Measurements from ENCODE around the gene FLT3LG.
"Not testable (repeated sequence)": the region's sequence is repeated elsewhere in the genome, so short reads cannot be mapped to it uniquely, and the experiment has no call there.

Gene FLT3LG

DNA sequence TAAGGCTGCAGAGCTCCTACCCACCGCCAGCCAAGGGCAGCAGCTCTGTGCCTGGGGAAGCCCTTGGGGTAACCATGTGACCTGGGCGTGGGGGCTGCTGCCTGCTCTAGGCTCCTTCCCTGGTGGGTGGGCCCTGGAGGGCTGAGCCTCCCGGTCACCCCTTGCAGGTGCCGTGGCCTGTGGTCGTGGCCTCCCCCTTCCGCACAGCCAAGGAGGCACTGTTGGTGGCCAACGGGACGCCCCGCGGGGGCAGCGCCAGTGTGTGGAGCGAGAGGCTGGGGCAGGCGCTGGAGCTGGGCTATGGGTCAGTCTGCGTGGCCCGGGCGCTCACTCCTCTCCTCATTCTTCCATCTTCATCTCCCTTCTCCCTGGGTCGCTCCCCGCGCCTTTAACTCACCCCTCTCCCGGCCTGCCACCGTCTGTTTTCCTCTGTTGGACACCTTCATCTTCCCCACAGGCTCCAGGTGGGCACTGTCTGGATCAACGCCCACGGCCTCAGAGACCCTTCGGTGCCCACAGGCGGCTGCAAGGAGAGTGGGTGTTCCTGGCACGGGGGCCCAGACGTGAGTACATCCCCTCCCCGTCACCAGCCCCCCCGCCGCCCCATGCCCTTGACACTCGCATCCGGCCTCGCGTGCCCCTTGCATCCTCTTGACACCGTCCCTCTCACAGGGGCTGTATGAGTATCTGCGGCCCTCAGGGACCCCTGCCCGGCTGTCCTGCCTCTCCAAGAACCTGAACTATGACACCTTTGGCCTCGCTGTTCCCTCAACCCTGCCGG, 9.9 kb upstream of the FLT3LG start:
- DNase-seq = no peak

- DNase-seq = no peak
Measured at GRCh38 chr19:49465371-49465770, 8.6 kb upstream of the FLT3LG start.

DNA sequence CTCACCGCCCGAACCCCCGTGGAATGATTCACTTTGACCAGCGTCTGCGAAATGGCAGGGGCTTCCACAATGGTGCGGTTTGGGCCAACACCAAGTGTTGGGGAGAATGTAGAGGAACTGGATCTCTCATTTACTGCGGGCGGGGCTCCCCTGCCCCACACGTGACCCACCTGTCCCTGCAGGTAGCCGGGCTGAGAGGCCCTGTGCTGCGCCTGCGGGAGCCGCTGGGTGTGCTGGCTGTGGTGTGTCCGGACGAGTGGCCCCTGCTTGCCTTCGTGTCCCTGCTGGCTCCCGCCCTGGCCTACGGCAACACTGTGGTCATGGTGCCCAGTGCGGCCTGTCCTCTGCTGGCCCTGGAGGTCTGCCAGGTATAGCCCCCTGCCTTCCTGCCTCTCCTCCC, 5.8 kb upstream of the FLT3LG start:
- no peak for DNase-seq

DNA sequence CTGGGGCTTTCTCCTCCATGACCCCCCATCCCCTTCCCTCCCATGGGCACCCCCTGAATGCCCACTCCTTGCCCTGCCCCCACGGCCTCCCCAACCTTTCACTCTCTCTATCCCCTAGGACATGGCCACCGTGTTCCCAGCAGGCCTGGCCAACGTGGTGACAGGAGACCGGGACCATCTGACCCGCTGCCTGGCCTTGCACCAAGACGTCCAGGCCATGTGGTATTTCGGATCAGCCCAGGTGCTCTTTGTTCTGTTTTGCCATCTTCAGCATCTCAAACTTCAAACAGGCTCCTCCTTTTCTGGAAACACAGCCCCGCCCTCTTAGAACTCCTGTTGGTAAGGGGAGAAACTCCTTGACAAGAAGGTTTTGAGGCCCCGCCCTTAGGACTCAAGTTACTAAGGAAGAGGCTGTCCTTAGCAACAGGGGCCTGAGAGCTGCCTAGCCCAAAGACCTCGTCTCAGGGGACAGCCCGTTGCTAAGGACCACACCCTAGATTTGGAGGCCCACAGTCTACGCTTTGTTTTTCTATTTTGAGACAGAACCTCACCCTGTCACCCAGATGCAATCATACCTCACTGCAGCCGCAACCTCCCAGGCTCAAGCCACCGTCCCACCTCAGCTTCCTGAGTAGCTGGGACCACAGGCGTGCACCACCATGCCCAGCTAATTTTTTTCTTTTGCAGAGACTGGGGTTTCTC, 5.1 kb upstream of the FLT3LG start:
- no peak for DNase-seq

DNA sequence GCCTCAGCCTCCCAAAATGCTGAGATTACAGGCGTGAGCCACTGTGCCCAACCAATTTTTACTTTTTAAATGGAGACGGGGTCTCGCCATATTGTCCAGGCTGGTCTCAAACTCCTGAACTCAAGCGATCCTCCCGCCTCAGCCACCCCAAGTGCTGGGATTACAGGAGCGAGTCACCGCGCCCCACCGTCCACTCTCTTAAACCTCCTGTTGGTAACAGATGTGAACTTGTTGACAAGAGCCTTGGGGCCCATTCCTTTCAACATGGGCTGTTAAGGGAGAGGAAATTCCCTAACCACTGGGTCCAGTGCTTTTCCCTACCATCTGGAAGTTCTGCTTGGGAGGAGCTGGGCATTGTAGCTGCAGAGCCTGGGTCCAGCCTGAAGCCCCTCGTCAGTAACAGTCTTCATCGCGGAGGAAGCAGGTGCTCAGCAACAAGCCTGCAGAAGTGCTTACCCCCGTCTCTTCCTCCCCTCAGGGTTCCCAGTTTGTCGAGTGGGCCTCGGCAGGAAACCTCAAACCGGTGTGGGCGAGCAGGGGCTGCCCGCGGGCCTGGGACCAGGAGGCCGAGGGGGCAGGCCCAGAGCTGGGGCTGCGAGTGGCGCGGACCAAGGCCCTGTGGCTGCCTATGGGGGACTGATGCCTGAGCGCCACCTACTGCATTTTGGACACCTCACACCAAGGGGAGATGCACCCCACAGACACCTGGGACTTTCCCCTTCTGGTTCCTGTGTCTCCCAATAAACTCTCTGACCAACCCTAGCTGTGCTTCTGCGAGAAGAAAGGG, 4.0 kb upstream of the FLT3LG start:
- no peak for DNase-seq

DNA sequence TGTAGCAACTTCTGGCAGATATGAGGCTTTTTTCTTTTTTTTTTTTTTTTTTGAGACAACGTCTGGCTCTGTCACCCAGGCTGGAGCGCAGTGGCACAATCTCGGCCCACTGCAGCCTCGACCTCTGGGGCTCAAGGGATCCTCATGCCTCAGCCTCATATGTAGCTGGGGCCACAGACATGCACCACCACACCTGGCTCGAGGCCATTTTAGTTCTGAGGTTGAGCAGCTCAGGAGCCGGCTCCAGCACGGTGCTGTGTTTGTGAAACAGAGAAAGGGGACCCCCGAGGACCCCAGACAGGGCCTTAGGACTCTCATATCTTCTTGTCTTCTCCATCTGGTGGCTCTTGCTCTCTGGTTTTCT, 3.4 kb upstream of the FLT3LG start:
- no peak for DNase-seq

- DNase-seq = no peak
Measured at GRCh38 chr19:49472936-49473335, 1.1 kb upstream of the FLT3LG start.

DNA sequence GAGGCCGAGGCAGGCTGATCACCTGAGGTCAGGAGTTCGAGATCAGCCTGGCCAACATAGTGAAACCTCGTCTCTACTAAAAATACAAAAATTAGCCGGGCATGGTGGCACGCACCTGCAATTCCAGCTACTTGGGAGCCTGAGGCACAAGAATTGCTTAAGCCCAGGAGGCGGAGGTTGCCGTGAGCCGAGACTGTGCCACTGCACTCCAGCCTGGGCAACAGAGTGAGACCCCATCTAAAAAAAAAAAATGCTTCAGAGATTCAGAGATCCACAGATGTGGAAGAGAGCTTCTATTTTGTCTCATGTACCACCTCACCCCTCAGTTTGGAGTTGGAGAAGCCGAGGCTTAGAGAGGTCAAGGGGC, 531 bp upstream of the FLT3LG start:
- DNase-seq = not testable (repeated sequence)

DNA sequence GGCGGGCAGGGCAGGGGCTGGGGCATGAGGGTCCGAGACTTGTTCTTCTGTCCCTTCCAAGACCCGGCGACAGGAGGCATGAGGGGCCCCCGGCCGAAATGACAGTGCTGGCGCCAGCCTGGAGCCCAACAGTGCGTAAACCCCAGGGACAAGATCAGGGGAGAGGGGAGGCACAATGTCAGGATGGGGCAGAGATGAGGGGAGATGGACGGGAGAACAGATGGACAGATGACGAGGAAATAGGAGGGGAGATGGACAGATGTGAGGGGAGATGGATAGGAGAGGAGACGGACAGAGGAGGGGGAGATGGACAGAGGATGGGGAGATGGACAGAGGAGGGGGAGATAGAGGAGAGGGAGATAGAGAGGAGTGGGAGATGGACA, 518 bp downstream of the FLT3LG start:
- DNase-seq = no peak

DNA sequence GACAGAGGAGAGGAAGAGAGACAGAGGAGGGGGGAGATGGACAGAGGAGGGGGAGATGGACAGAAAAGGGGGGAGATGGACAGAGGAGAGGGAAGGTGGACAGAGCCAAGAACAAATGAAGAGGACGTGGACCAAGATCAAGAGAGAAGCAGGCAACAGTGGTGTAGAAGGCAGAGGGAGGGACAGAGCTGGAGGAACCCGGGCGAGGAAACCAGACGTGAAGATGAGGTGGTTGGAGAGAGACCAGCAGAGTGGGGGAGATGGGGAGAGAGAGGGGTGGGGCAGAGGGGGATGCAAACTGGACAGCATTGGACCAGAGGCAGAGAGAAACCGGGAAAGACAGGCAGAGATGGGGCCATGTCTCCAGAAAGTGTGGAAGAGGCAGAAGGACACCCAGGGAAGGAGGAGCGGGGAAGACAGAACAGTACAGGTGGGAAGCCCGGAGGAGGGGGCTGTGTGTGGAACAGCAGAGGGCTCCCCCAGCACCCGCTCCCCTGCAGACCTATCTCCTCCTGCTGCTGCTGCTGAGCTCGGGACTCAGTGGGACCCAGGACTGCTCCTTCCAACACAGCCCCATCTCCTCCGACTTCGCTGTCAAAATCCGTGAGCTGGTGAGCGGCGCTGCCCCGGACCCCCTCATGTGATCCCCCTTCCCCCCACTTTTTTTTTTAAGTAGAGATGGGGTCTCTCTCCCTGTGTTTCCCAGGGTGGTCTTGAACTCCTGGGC, 1.3 kb downstream of the FLT3LG start:
- no peak for DNase-seq

GRCh38 chr19:49475995-49476880, 2.2 kb downstream of the FLT3LG start:
- DNase-seq = peak; percentile 22

GRCh38 chr19:49479975-49480628, 6.1 kb downstream of the FLT3LG start:
- DNase-seq = no peak

DNA sequence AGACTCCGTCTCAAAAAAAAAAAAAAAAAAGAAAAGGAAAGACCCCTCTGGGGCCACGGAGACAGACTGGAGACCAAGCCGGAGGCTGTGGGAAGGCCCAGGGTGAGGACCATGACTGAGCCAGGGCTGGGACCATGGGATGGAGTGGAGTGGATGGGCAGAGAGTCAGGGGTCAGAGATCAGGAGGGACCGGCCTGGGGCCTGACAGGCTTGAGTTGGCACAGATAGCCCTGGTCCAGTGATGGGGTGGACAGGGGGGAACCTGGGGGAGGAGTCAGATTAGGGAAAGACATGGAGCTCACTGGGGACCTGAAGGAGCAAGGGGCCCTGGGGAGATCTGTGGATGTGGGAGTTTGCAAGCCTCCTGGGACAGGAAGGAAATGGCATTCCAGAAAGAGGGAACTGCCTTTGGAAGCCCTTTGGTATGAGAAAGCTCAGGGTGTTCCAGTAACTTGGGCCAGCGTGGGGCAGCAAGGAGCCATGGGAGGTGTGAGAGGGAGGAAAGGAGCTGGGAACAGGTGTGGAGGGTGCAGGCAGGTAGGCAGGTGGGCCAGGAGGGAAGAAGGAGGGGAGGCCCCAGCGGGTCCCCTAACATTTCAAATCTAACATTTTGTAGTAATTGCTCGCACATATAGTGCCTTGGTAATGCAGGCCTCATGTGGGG, 7.1 kb downstream of the FLT3LG start:
- no peak for DNase-seq

- DNase-seq = no peak
Measured at GRCh38 chr19:49486232-49486631, 12.2 kb downstream of the FLT3LG start.

- no peak for DNase-seq
Measured at GRCh38 chr19:49486710-49487276, 12.8 kb downstream of the FLT3LG start.

DNA sequence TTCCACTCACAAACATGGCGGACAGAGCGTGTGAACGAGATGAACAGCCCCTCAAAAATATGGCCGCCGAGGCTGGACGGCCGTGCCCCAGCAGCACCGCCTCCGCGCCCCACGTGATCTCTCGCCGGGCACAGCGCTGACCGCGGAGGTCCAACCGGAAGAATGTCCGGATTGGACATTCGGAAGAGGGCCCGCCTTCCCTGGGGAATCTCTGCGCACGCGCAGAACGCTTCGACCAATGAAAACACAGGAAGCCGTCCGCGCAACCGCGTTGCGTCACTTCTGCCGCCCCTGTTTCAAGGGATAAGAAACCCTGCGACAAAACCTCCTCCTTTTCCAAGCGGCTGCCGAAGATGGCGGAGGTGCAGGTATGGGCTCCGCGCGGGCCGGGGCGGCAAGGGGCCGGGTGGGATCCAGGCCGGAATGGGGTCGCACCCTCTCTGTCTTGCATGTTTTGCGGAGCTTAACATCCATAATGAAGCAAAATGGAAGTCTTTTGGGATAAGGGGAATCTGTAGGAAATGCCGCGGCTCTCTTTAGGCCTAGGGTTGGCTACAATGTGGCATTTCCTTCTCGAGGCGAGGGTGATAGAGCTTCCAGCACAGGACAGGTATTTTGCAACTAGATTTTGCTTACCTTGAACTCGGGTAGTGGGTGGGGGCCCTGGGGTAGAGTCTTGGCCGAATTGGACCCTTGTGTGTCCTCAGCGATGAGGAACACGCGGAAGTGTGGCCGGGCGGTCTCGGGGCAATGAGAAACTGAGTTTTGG, 13.4 kb downstream of the FLT3LG start, which contains the start of gene RPL13A:
TSS of gene RPL13A (plus strand) at position 332 of the 769 bp plus-strand sequence. CDS start at position 354, 22 bp downstream.
- peak; percentile 95 for DNase-seq

DNA sequence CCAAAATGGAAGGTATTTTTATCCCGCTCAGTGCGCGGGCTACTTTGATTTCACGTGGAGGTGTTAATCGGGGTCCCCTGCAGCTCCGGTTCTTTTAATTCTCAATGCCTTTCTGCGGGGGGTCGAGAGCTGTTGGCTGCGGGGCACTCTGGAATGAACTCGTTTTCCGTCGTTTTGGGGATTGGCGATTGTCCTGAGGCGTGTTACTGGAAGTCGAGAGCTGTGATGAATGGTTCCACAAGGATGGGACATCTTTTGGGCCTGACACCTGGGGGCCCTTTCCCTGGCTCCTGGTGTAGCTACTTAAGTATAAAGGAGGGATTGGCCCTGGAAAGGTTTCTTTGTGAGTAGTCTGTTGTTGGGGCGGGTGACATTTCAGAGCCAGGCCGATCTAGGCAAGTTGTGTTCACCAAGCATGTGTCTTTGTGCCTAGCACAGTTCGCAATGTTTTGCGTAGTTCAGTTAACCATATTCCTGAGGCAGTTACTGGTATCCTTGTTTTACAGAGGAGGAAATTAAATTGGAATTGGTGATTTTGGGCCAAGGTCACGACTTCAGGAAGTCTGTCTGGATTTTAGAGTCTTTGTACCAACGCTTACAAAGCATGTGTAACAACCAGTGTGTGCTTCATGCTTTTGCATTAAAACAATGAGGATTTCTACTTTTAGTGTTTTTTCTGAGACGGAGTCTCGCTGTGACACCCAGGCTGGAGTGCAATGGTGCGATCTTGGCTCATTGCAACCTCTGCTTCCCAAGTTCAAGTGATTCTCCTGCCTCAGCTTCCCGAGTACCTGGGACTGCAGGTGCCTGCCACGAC, 14.2 kb downstream of the FLT3LG start:
- no peak for DNase-seq

DNA sequence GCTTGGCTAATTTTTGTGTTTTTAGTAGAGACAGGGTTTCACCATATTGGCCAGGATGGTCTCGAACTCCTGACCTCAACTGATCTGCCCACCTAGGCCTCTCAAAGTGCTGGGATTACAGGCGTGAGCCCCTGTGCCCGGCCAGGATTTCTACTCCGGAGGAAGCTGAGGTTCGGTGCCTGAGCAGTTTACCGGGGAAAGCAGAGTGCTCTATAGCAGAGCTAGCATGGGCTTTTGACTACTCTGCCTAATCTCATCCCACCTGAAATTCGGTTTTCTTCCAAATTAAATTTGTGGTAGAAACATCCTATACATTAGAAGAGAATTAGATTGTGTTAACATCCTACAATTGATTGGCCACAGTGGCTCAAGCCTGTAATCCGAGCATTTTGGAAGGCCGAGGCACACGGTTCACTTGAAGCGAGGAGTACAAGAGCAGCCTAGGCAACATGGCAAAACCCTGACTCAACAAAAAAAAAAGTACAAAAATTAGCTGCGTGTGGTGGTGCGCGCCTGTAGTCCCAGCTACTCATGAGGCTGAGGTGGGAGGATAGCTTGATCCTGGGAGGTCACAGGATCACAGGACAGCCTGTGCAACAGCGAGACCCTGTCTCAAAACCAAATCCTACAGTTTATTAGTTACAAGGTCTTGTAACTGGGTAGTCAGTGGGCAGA, 15.0 kb downstream of the FLT3LG start:
- DNase-seq = no peak

Data from SHP77 treated with DMSO at 0.1 percent for 48 hours (cell line).